NCI-H1694 treated with DMSO at 0.1 percent for 48 hours (cell line): ENCODE data around the gene DYNC2H1.

Experiments used
- DNase-seq: peaks from one replicate; lab custom pipeline; 2025; lab: John Stamatoyannopoulos, UW

Gene DYNC2H1

GRCh38 chr11:103108933-103109817, at the start of gene DYNC2H1:
DYNC2H1 (plus strand) TSS chr11:103109426; CDS start chr11:103109575, 149 bp downstream.
- peak; percentile 34 for DNase-seq

GRCh38 chr11:103061656-103062055, 47.6 kb upstream of the DYNC2H1 start:
- DNase-seq, result no peak

GRCh38 chr11:103067118-103067517, 42.1 kb upstream of the DYNC2H1 start:
- DNase-seq, result no peak

GRCh38 chr11:103069367-103069766, 39.9 kb upstream of the DYNC2H1 start:
- DNase-seq, result no peak

- DNase-seq, result no peak
These were observed 39.1 kb upstream of the DYNC2H1 start for GRCh38 chr11:103070142-103070541.

GRCh38 chr11:103071008-103071407, 38.2 kb upstream of the DYNC2H1 start:
- no peak for DNase-seq

- no peak for DNase-seq
These were observed 32.9 kb upstream of the DYNC2H1 start for GRCh38 chr11:103076361-103076760.

GRCh38 chr11:103077554-103077953, 31.7 kb upstream of the DYNC2H1 start:
- no peak for DNase-seq

GRCh38 chr11:103078710-103079109, 30.5 kb upstream of the DYNC2H1 start:
- no peak for DNase-seq

GRCh38 chr11:103079833-103080232, 29.4 kb upstream of the DYNC2H1 start:
- no peak for DNase-seq

- DNase-seq, result no peak
These were observed 23.4 kb upstream of the DYNC2H1 start for GRCh38 chr11:103085758-103086365.

GRCh38 chr11:103086461-103086860, 22.8 kb upstream of the DYNC2H1 start:
- DNase-seq, result no peak

GRCh38 chr11:103091064-103091800, 18.0 kb upstream of the DYNC2H1 start:
- DNase-seq, result no peak

GRCh38 chr11:103091801-103092524, 17.3 kb upstream of the DYNC2H1 start, which contains the start of gene DCUN1D5:
DCUN1D5 (minus strand) TSS chr11:103092160; CDS start chr11:103091872, 288 bp downstream.
- peak; percentile 13 for DNase-seq

- DNase-seq, result no peak
These were observed 11.9 kb upstream of the DYNC2H1 start for GRCh38 chr11:103097279-103097678.

- DNase-seq, result no peak
These were observed 677 bp downstream of the DYNC2H1 start for GRCh38 chr11:103109818-103110388.

GRCh38 chr11:103110391-103110790, 1.2 kb downstream of the DYNC2H1 start:
- no peak for DNase-seq

- DNase-seq, result no peak
These were observed 2.2 kb downstream of the DYNC2H1 start for GRCh38 chr11:103111400-103111799.

GRCh38 chr11:103112364-103112763, 3.1 kb downstream of the DYNC2H1 start:
- DNase-seq, result no peak

- no peak for DNase-seq
These were observed 5.6 kb downstream of the DYNC2H1 start for GRCh38 chr11:103114836-103115235.

GRCh38 chr11:103125462-103125861, 16.2 kb downstream of the DYNC2H1 start:
- no peak for DNase-seq
